ENCODE data around the gene EBF4. TPM values are rescaled to one million over a fixed set of nuclear protein-coding genes. Genes with fewer than 3 reads are reported as not detected.

The EBF4 gene, protein sequence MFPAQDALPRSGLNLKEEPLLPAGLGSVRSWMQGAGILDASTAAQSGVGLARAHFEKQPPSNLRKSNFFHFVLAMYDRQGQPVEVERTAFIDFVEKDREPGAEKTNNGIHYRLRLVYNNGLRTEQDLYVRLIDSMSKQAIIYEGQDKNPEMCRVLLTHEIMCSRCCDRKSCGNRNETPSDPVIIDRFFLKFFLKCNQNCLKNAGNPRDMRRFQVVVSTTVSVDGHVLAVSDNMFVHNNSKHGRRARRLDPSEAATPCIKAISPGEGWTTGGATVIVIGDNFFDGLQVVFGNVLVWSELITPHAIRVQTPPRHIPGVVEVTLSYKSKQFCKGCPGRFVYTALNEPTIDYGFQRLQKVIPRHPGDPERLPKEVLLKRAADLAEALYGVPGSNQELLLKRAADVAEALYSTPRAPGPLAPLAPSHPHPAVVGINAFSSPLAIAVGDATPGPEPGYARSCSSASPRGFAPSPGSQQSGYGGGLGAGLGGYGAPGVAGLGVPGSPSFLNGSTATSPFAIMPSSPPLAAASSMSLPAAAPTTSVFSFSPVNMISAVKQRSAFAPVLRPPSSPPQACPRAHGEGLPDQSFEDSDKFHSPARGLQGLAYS
- total RNA-seq = 10 to 100 TPM in 1 of 2 donors, 1 to 10 TPM in 1; 8.9 to 23.0 TPM

DNA sequence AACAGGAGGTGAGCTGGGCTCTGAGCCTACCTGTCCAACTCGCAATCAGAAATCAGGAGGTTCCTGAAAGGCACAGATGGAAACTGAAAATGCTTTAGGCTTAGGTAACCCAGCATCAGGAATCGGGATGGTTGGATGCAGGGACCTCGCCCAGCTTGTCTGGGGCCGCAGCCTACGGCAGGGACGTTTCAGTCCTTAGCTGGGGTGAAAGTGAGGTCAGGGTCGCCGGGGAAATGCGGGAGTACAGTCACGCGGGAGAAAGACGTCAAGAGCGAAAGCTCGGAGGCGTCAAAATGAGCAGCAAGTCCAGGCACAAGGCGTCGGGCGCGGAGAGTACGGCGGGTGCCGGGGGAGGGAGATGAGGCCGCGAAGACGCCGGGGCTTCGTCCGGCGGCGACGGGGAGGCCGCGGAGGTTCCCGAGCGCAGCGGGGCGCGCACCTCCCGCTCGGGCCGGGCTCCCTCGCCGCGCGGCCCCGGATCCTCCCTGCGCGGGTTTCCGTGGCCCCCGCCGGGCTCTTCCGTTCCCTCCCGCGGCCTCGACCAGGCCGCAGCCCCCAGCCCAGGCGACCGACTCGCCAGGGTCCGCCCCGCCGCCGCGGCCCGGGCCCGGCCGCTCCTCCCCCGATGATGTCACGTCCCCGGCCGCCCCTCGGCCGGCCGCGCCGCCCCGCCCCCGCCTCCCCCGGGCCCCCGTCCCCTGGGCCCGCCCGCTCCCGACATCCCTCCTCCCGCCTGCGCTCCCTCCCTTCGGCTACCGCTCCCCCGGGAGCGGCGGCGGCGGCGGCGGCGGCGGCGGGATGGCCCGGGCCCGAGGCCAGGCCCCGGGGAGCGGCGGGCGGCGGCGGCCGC lies at the start of gene EBF4:
Gene EBF4, plus strand, starts transcription at position 745 of the 850 bp plus-strand sequence. CDS start 866 bp downstream, outside the sequence.
- H3K9me3 Mint-ChIP-seq = no peaks in the 10 kb centered on the region
- peaks cover 7 to 9% of the 10 kb centered on the region in 2 donors for H3K36me3 Mint-ChIP-seq (ENCODE audit: insufficient read depth in 2 of 2)
- peaks cover 32% of the 10 kb centered on the region for H3K4me1 Mint-ChIP-seq (ENCODE audit: low read depth)
- H3K4me3 Mint-ChIP-seq = peak within 1 kb of the TSS; percentile 89 to 98
- DNase-seq (peak; percentile 40 to 48), ATAC-seq (replicated peaks in 1 of 2) (peak; percentile 29 to 32)
- peak within 1 kb of the TSS; percentile 96 for H3K27ac Mint-ChIP-seq
- peaks cover 59% of the 10 kb centered on the region for H3K27me3 Mint-ChIP-seq (ENCODE audit: low read depth)

DNA sequence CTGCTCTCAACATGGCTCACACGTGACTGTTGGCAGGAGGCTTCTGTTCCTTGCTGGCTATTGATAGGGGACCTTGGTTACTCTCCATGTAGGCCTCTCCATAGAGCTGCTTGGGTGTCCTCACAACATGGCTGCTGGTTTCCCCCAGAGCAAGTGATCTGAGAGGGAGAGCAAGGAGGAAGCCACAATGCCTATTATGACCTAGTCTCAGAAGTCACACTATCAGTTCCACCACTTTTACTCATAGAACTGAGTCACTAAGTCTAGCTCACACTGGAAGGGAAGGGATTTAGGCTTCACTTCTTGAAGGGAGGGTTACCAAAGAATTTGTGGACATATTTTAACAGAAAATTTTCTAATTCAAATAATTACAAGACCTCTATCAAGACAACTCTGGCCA lies 48.9 kb upstream of the EBF4 start:
- peak in 1 of 2 donors; percentile 36 for ATAC-seq (replicated peaks in 1 of 2)
- Mint-ChIP-seq H3K4me1 (ENCODE audit: low read depth) (no peaks in the 10 kb centered on the region), H3K27ac (no peak overlapping the region), H3K27me3 (ENCODE audit: low read depth) (no peaks in the 10 kb centered on the region), H3K36me3 (ENCODE audit: insufficient read depth in 2 of 2) (no peaks in the 10 kb centered on the region), H3K4me3 (no peak overlapping the region), H3K9me3 (no peaks in the 10 kb centered on the region)
- no peak for DNase-seq

DNA sequence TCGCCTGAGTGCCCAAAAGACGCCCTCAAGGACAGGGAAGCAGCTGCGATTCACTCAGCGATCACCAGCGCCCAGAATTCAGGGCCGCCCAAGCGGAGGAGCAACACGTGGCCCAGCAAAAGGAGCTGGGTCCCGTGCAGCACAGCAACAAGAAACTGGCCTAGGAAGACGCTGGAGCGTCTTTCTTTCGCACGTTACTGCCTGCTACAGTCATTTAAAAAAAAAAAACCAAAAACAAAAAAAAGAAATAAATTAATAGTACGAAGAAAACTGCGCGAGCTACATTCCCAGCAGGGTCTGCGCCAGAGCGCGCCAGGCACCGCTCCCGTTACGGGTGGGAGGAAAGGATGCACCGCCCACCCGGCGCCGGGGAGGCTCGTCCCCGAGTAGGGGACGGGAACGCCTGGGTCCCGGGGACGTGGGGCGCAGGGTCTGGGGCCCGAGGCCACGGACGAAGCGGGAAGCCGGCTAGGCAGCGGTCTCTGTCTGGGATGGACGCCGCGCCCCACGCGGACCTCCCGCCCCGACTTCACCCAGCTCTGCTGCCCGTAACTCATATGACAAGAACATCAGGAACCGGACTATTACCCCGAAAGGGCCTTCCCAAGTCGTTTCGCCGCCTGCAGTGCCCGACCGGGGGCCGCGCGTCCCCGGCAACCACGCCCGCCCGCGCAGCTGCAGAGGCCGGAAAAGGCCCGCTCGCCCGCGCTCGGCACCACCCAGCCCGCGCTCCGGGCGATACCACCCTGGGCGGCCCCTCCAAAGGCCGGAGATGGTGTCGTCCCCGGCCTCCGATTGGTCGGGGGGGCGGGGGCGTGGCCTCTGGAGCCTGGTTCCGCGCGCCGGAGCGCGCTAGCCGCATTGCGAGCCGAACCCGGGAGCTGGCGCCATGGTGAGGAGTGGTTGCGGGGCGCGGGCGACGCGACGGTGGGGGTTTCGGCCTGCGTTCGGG lies 40.5 kb upstream of the EBF4 start, which contains the start of gene NOP56:
Gene NOP56, plus strand, starts transcription at position 861 of the 952 bp plus-strand sequence. Its CDS starts 29 bp downstream, at position 890.
- Mint-ChIP-seq H3K27me3 (ENCODE audit: low read depth) (no peaks in the 10 kb centered on the region), H3K36me3 (ENCODE audit: insufficient read depth in 2 of 2) (peaks cover 21 to 32% of the 10 kb centered on the region in 2 donors), H3K27ac (peak within 1 kb of the TSS; percentile 98), H3K4me1 (ENCODE audit: low read depth) (peaks cover 51% of the 10 kb centered on the region), H3K9me3 (no peaks in the 10 kb centered on the region), H3K4me3 (peak within 1 kb of the TSS; percentile 95 to 96)
- peak; percentile 95 to 99 for DNase-seq
- ATAC-seq (replicated peaks in 1 of 2) = peak; percentile 90

DNA sequence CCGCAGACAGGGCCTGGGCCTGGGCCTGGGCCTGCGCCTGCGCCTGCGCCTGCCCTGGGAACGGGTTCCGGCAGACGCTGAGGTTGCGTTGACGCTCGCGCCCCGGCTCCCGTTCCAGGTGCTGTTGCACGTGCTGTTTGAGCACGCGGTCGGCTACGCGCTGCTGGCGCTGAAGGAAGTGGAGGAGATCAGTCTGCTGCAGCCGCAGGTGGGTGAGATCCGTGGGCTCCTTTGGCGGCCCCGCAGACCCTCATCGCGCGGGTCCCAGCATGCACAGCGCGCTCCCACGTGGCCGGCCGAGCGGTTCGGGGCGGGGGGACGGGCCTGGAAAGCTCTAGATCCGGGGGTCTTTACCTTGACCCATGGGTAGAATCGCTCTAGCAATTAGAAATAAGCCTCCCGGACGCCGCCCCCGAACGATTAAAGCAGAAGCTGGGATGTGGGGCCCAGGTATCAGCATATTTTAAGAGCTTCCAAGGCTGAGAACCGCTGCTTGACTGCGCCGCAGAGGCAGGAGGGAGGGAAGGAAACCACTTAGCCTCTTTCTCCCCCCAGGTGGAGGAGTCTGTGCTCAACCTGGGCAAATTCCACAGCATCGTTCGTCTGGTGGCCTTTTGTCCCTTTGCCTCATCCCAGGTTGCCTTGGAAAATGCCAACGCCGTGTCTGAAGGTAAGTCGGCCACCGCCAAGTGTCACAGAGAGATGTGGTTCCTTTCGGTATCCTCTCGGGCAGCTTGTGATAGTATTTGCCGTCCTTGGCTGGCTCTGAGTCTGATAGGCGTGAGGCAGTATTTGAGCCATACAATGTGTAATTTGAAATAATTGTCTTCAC lies 39.6 kb upstream of the EBF4 start:
- H3K27ac Mint-ChIP-seq = peak overlapping the region; percentile 94
- H3K4me3 Mint-ChIP-seq = peak overlapping the region; percentile 95 to 96
- no peaks in the 10 kb centered on the region for H3K27me3 Mint-ChIP-seq (ENCODE audit: low read depth)
- peaks cover 52% of the 10 kb centered on the region for H3K4me1 Mint-ChIP-seq (ENCODE audit: low read depth)
- DNase-seq (no peak), ATAC-seq (replicated peaks in 1 of 2) (peak; percentile 48 to 51)
- H3K36me3 Mint-ChIP-seq (ENCODE audit: insufficient read depth in 2 of 2) = peaks cover 25 to 33% of the 10 kb centered on the region in 2 donors
- no peaks in the 10 kb centered on the region for H3K9me3 Mint-ChIP-seq

DNA sequence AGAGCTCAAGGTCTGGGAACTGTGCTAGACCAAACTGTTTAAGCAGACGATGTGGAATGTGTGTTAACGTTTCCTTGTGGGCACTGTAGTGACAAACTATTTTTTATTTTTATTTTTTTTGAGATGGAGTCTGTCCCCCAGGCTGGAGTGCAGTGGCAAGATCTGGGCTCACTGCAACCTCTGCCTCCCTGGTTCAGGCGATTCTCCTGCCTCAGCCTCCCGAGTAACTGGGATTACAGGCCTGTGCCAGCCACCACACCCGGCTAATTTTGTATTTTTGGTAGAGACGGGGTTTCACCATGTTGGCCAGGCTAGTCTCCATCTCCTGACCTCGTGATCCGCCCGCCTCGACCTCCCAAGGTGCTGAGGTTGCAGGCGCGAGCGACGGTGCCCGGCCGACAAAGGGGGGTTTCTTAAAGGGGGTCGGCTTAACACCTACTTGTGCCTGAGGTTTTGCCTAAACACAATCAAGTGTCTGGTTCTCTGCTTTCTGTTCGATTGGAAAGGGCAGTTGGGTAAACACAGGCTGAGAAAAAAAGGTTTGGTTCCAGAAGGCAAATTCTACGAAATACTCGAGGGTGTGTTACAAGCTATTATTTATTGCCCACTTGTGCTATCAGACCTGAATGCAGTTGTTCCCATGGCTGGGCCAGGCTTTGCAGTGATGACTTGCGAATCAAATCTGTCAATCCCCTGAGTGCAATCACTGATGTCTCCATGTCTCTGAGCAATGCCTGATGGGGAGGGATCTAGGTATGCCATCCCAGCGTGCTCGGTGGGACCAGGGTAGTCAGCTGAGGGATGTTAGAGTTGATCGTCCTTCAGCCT lies 38.8 kb upstream of the EBF4 start:
- no peaks in the 10 kb centered on the region for H3K9me3 Mint-ChIP-seq
- no peaks in the 10 kb centered on the region for H3K27me3 Mint-ChIP-seq (ENCODE audit: low read depth)
- peaks cover 25 to 38% of the 10 kb centered on the region in 2 donors for H3K36me3 Mint-ChIP-seq (ENCODE audit: insufficient read depth in 2 of 2)
- DNase-seq = no peak
- H3K4me3 Mint-ChIP-seq = peak overlapping the region; percentile 95 to 96
- no peak for ATAC-seq (replicated peaks in 1 of 2)
- peaks cover 57% of the 10 kb centered on the region for H3K4me1 Mint-ChIP-seq (ENCODE audit: low read depth)
- H3K27ac Mint-ChIP-seq = peak overlapping the region; percentile 94

DNA sequence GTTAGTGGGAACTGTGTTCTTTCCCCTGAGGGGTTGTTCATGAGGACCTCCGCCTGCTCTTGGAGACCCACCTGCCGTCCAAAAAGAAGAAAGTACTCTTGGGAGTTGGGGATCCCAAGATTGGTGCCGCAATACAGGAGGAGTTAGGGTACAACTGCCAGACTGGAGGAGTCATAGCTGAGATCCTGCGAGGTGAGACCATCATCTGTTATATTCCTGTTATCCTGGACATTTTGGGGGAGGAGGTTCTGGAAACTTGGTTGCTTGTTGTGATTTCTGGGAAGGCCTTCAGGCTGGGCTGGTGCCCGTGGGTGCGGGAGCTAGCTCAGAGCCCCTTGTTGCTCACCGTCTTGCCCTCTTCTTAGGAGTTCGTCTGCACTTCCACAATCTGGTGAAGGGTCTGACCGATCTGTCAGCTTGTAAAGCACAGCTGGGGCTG lies 38.2 kb upstream of the EBF4 start:
- Mint-ChIP-seq H3K36me3 (ENCODE audit: insufficient read depth in 2 of 2) (peaks cover 27 to 39% of the 10 kb centered on the region in 2 donors), H3K27me3 (ENCODE audit: low read depth) (no peaks in the 10 kb centered on the region), H3K9me3 (no peaks in the 10 kb centered on the region), H3K27ac (peak overlapping the region; percentile 94), H3K4me1 (ENCODE audit: low read depth) (peaks cover 54% of the 10 kb centered on the region), H3K4me3 (peak overlapping the region; percentile 95 to 96)
- no peak for DNase-seq
- no peak for ATAC-seq (replicated peaks in 1 of 2)

DNA sequence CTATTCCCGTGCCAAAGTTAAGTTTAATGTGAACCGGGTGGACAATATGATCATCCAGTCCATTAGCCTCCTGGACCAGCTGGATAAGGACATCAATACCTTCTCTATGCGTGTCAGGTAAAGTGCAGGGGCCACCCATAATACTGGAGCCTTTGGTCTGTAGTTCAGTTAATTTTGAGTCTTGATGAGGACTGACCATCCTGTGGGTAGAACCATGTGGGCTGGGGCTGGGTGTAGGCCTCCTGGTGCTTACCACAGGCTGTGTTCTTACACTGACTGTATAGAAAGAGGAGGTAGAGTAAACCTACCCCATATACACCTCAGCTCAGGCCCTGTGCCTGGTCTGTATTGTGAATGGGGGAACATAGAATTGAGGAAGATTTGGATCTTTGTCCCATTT lies 37.7 kb upstream of the EBF4 start:
- H3K4me1 Mint-ChIP-seq (ENCODE audit: low read depth) = peaks cover 49% of the 10 kb centered on the region
- peak overlapping the region; percentile 94 for H3K27ac Mint-ChIP-seq
- peak overlapping the region; percentile 95 to 96 for H3K4me3 Mint-ChIP-seq
- H3K9me3 Mint-ChIP-seq = no peaks in the 10 kb centered on the region
- peaks cover 27 to 39% of the 10 kb centered on the region in 2 donors for H3K36me3 Mint-ChIP-seq (ENCODE audit: insufficient read depth in 2 of 2)
- DNase-seq (no peak), ATAC-seq (replicated peaks in 1 of 2) (no peak)
- no peaks in the 10 kb centered on the region for H3K27me3 Mint-ChIP-seq (ENCODE audit: low read depth)

DNA sequence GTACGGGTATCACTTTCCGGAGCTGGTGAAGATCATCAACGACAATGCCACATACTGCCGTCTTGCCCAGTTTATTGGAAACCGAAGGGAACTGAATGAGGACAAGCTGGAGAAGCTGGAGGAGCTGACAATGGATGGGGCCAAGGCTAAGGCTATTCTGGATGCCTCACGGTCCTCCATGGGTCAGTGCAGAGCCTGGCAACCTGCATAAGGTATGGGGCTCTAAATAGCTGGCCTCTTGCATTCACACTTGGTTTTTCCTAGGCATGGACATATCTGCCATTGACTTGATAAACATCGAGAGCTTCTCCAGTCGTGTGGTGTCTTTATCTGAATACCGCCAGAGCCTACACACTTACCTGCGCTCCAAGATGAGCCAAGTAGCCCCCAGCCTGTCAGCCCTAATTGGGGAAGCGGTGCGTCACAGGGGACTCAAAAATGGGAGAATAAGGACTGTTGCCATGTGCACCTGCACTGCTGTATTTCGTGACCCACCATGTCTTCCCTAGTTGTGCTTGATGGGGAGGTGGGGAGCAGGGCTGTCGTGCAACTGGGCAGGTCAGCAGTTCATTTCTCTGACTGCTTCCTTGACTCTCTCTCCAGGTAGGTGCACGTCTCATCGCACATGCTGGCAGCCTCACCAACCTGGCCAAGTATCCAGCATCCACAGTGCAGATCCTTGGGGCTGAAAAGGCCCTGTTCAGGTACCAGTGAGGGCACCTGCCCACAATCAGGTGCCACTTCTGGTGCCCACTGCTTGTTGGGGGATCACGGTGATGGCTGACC lies 37.1 kb upstream of the EBF4 start:
- peaks cover 48% of the 10 kb centered on the region for H3K4me1 Mint-ChIP-seq (ENCODE audit: low read depth)
- H3K27me3 Mint-ChIP-seq (ENCODE audit: low read depth) = no peaks in the 10 kb centered on the region
- H3K36me3 Mint-ChIP-seq (ENCODE audit: insufficient read depth in 2 of 2) = peaks cover 27 to 39% of the 10 kb centered on the region in 2 donors
- peak overlapping the region; percentile 94 for H3K27ac Mint-ChIP-seq
- ATAC-seq (replicated peaks in 1 of 2) = no peak
- no peaks in the 10 kb centered on the region for H3K9me3 Mint-ChIP-seq
- no peak for DNase-seq
- peak overlapping the region; percentile 95 to 96 for H3K4me3 Mint-ChIP-seq

DNA sequence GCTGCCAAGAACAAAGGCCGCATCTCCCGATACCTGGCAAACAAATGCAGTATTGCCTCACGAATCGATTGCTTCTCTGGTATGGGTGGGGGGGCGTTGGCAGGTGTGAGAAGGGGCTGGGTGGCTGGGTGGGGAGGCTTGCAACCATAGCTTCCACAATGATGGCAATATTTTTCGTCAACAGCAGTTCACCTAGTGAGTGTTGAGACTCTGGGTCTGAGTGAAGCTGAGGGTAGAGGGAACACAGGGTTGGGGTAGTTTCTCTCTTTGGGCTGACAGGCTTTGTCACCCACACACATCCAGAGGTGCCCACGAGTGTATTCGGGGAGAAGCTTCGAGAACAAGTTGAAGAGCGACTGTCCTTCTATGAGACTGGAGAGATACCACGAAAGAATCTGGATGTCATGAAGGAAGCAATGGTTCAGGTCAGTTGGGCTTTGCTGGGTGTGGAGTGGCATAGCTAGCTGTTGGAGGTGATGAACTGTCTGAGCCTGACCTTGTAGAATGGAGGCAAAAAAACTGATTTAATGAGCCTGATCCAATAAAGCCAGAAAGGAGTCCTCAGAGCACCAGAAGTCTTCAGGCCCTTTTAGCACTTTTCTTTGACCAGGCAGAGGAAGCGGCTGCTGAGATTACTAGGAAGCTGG lies 36.0 kb upstream of the EBF4 start:
- H3K4me1 Mint-ChIP-seq (ENCODE audit: low read depth) = peaks cover 47% of the 10 kb centered on the region
- H3K27ac Mint-ChIP-seq = peak overlapping the region; percentile 43
- no peak for DNase-seq
- no peak for ATAC-seq (replicated peaks in 1 of 2)
- peaks cover 27 to 39% of the 10 kb centered on the region in 2 donors for H3K36me3 Mint-ChIP-seq (ENCODE audit: insufficient read depth in 2 of 2)
- H3K9me3 Mint-ChIP-seq = no peaks in the 10 kb centered on the region
- no peak overlapping the region for H3K4me3 Mint-ChIP-seq
- no peaks in the 10 kb centered on the region for H3K27me3 Mint-ChIP-seq (ENCODE audit: low read depth)

DNA sequence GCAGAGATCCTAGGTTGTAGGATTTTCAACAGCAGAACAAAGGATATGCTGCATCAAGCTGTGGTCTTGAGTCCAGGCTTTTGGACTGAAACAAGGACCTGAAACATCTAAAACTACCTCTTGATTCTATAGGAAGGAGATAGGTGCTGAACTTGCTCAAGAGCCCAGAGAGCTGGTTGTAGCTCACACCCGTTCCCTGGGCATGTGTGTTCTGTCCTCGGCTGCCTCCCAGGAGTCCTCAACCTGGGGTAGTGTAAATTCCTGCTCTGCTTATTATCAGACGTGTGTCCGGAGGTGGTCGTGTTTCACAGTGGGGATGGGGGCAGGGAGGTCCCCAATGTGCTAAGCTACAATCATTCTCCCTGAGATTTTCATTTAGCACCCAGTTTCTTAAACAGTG lies 35.3 kb upstream of the EBF4 start:
- Mint-ChIP-seq H3K36me3 (ENCODE audit: insufficient read depth in 2 of 2) (peaks cover 29 to 41% of the 10 kb centered on the region in 2 donors), H3K27ac (peak overlapping the region; percentile 13), H3K27me3 (ENCODE audit: low read depth) (no peaks in the 10 kb centered on the region), H3K9me3 (no peaks in the 10 kb centered on the region), H3K4me3 (no peak overlapping the region), H3K4me1 (ENCODE audit: low read depth) (peaks cover 54% of the 10 kb centered on the region)
- no peak for DNase-seq
- ATAC-seq (replicated peaks in 1 of 2) = no peak
